AG10803 (cell line): ENCODE results near the gene HOXA5.

Experiments used
- DNase-seq: peaks from one replicate; pipeline ENCODE4 v3.0.0; 2010; ENCODE audit warnings: low read depth
- H3K4me3 ChIP-seq: 2 replicates; pipeline ENCODE4 v1.5.1; 2011; ENCODE audit warnings: mild to moderate bottlenecking, low read length, control low read depth
- CTCF ChIP-seq: conservative IDR thresholded peaks from 2 replicates; pipeline ENCODE4 v1.5.1; 2011; ENCODE audit warnings: mild to moderate bottlenecking, low read length, control low read depth, inconsistent platforms

The HOXA5 gene

GRCh38 chr7:27091941-27092818 lies 51.3 kb downstream of the HOXA5 start:
- no peak overlapping the region for H3K4me3 ChIP-seq
- no peak for DNase-seq
- no peak for TF ChIP-seq CTCF

GRCh38 chr7:27091105-27091504 lies 52.4 kb downstream of the HOXA5 start:
- no peak overlapping the region for H3K4me3 ChIP-seq
- no peak for TF ChIP-seq CTCF
- no peak for DNase-seq
